Measurements from ENCODE around the gene CDKN2B.

Gene CDKN2B

DNA sequence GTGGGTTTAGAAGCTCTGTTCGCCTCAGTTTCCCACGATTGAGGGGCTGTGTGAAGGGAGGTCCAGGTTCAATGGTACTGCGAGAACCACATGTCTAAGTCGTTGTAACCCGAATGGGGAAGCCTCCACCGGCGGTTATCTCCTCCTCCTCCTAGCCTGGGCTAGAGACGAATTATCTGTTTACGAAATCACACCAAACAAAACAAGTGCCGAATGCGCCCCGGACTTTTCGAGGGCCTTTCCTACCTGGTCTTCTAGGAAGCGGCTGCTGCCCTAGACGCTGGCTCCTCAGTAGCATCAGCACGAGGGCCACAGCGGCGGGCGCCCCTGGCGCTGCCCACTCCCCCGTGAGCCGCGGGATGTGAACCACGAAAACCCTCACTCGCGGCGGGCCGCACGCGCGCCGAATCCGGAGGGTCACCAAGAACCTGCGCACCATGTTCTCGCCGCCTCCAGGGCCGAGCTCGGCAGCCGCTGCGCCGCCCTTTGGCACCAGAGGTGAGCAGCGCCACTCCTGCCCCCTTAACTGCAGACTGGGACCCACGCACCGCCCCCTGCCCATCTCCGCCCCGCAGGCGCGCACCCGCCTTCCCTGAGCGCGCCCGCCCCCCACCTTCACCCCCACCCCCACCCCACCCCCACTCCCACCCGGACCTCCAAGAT lies 15.1 kb downstream of the CDKN2B start, which contains the start of gene CDKN2A:
Gene CDKN2A (minus strand): TSS at position 500 of the 663 bp plus-strand sequence.
- DNase-seq, result no peak

DNA sequence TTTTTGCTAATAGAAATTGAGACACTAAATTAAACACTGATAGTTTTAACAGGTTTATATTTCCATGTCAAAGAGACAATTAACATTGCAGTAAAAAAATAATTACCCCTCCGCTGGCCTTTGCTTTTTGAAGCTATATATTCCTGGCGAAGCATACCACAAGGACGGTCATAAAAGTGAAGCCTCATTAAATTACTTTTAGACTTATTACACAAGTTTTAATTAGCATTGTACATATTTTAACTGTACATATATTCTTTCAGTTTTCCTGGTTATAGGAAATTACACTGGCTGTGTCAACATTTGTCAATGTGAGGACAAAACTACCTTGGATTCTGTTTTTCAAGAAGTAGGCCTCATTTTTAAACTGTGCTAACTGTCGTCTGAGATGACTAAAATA lies 16.1 kb downstream of the CDKN2B start:
- no peak for DNase-seq

DNA sequence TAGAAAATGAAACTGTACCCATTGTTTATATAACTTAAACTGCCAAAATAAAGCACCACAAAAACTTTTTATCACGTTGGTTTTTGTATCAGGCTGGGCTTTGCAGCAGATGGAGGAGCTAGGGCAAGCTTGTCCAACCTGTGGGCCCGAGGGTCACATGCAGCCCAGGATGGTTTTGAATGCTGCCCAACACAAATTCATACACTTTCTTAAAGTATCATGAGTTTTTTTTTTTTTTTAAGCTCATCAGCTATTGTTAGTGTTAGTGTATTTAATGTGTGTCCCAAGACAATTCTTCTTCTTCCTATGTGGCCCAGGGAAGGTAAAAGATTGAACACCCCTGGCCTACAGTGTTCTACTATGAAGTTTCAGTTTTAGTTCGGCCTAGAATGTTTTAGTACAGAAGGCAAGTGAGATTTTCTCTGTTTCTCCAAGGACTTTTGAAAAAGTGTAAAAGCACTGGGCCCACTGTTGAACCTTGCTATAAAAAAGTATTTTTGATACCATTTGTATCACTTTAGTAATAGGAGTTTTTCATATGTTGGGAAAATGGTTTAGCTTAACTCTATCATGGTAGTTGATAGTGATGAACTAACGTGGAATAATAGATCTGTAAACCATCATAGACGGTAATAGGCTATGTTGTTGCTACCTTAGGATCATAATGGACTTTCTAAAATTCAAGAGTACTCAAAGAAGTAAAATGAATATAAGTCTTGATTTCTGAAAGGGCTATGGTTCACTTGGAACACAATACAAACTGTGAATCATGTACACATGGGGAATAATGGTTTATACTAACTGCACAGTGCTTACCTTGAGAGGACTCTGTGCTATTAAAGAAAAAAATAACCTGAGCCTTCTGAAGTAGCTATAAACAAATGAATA lies 17.8 kb downstream of the CDKN2B start:
- DNase-seq, result no peak

DNA sequence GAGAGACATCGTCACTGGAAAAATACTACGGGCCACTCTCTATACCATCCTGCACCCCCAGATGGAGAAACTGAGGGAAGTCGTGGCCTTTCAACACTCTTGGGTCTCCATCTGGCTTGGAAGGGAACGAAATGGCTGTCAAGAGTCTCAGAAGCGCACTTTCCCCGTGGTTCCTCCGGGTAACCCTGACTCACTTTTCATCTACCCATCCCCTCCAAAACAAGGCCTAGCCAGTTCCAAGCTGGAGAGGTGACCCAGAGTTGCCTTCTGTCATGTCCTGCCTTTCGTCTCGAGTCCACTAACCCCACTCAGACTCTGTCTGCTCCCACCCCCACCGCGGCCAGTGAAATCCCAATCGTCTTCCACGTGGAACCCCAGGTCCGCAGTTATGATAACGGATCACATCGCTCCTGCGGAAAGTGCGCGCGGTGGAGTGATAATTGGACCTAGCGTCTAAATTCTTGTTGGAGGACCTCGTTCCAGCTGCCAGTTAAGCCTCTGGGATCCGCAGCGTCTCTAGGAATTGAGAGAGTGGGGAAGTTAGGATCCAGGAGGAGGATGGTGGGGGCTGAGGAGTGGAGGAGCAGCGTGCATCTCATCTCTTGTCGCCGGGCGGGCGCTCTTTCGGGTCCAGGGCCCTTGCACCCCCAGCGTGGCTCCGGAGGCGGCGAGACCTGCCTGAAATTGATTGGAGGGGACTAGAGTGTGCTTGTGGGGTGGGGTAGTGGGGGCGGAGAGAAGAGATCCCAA lies 19.5 kb downstream of the CDKN2B start:
- no peak for DNase-seq

DNA sequence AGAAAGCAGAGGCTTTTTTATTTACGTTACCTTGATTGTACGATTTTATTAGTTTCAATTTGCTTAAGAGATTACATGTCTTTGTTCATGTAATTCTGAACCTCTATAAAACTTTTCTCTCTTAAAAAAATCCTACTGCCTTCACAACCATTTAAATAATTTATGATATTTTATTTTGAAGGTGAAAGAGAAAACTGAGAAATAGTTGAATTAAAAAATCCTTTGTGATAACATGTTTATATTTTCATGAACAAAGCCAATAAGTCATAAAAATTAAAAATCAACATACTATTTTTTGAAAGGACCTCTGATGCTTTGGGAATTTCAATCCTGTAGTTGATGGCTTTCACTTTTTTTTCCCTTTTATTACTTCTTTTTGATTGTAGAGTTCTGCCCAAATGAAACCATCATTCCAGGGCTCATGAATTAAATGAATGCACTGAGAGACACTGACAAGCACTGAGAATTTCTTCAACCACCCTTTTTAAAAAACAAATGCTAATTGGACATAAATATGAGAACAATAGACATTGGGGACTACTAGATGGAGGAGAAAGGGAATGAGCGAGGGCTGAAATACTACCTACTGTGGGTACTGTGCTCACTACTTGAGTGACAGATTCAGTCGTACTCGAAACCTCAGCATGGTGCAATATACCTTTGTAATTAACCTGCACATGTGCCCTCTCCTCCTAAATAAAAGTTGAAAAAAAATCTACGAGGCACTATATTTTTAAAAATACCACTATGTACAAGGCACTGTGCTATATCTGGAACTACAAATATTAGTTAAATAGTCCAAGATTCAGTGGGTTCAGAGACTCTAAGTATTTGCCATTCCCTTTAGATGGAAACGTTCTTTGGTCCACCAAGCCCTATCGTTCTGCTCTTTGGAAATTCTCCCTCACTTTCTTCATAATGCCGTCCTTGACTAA lies 20.8 kb downstream of the CDKN2B start:
- no peak for DNase-seq

DNA sequence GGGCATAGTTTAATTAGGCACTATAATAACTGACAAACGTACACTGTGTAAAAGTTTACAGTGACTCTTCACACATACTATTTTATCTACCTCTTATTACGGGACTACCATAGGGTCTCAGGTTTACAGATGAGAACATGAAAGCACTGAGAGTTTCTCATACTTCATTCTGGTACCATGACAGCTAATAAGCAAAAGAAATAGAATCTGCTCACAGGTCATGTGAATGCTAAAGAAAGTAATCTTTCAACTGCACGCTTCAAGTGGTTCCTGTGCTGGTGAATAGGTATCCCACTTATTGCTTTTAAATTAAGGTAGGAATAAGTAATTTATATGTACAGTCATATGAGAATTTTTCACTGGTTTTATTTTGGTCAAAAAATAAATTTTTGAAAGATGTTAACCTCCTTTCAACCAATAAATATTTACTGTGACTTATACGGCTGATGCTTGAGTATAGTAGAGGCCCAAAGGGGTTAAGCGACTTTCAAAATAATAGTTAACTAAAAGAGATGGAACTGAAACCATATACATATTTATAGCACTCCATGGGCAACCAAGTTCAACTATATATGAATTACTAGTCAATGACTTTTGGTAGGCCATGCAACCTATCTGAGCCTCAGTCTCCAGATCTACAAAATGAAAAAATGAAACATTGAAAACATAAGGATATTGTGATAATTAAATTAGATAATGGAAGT lies 23.0 kb downstream of the CDKN2B start:
- DNase-seq, result no peak

DNA sequence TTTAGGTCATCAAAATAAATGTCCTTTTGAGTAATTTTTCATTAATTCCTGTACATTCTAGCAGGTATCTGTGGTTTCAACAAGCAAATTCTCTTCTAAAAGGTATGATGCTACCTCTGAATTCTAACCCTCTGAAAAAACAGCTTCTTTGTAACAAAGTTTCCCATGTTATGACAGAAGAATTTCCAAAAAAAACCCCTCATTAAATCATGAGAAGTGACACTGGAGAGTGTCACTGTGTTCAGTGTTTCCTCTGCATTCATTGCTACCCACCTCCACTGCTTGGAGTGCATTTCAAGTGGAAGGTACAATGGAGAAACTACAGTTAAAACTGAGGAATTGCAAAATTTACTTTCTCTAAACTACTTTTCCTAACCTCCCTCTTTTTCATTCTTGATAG lies 25.0 kb downstream of the CDKN2B start:
- DNase-seq, result no peak

DNA sequence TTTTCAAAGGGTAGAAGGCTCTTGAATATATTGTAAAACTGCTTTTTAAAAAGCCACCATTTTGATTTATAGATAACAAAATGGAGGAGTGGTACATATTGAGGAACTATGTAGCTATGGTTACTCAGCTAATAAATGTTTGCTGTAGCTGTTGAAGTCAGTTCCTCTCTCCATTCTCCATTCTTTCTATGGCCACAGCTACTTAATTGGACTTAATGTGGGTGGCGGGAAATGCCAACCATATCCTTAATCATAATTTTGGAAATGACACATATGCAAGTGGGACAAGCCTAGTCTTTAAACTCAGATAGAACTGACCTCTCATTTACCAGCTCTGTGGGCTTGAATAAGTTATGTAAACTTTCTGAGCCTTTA lies 25.6 kb downstream of the CDKN2B start:
- no peak for DNase-seq

DNA sequence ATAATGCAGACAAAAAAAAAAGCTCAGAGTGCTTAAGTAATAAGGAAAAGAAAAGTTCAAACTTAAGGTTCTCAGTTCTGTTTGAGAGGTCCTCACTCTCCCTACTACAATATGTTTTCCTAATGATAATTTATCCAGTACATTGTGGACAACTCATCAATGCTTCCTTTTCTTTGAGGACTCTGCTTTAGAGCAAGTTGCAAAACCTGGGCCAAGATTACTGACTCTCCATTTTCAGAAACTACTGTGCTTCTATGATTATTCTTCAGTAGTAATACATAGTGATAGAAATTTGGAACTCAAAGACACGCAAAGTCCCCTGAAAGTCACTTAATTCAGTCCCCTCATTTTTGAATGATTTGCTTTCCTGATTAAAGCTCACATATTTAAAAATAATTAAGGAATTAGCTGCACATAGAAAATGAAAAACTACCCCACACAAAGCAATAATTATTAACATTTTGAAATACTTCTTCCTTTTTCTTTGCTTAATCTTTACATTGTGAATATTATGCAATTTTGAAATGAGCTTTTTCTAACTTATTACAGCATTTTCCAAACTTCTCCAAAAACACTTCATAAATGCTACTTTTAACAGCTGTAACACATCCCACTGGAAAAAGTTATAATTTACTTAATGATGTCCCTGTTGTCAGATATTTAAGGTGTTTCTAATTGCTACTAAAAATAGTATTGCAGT lies 26.1 kb downstream of the CDKN2B start:
- no peak for DNase-seq

DNA sequence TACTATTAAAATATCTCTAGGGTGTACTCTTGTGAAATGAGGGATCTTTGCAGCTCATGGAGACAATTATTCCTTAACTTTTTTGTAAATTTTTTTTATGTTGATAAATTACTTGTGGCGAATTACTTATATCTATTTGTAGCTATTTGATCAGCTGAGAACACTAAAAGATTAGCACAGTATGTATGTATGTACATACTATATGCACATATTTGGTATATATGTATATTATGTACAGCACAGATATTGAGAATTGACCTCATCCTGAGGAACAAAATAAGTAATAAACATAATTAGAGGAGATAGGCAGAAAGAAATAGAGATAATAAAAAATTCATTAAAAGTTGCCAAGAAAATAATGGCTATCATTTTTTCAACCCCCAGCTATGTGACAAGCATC lies 26.7 kb downstream of the CDKN2B start:
- DNase-seq, result no peak

DNA sequence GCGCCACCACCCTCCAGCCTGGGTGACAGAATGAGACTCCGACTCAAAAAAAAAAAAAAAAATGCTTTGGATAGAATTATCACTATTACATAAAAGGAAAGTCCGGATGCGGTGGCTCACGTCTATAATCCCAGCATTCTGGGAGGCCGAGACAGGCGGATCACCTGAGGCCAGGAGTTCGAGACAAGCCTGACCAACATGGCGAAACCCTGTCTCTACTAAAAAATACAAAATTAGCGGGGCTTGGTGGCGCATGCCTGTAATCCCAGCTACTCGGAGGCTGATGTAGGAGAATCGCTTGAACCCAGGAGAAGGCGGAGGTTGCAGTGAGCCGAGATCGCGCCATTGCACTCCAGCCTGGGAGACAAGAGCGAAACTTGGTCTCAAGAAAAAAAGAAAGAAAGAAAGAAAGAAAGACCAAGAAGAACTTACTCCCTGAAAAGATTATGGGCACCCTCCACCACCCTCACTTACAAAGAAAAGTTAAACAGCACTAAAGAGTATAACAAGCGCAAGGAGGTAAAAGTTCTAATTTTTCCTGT lies 32.7 kb downstream of the CDKN2B start:
- DNase-seq, result no peak

DNA sequence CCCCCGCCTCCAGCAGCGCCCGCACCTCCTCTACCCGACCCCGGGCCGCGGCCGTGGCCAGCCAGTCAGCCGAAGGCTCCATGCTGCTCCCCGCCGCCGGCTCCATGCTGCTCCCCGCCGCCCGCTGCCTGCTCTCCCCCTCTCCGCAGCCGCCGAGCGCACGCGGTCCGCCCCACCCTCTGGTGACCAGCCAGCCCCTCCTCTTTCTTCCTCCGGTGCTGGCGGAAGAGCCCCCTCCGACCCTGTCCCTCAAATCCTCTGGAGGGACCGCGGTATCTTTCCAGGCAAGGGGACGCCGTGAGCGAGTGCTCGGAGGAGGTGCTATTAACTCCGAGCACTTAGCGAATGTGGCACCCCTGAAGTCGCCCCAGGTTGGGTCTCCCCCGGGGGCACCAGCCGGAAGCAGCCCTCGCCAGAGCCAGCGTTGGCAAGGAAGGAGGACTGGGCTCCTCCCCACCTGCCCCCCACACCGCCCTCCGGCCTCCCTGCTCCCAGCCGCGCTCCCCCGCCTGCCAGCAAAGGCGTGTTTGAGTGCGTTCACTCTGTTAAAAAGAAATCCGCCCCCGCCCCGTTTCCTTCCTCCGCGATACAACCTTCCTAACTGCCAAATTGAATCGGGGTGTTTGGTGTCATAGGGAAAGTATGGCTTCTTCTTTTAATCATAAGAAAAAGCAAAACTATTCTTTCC lies 34.2 kb downstream of the CDKN2B start:
- no peak for DNase-seq

DNA sequence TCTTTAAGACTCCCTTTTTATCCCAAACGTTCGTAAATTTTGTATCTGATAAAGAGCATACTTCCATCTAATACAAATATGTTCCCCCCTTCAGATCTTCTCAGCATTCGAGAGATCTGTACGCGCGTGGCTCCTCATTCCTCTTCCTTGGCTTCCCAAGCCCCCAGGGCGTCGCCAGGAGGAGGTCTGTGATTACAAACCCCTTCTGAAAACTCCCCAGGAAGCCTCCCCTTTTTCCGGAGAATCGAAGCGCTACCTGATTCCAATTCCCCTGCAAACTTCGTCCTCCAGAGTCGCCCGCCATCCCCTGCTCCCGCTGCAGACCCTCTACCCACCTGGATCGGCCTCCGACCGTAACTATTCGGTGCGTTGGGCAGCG lies 34.8 kb downstream of the CDKN2B start:
- DNase-seq, result no peak

DNA sequence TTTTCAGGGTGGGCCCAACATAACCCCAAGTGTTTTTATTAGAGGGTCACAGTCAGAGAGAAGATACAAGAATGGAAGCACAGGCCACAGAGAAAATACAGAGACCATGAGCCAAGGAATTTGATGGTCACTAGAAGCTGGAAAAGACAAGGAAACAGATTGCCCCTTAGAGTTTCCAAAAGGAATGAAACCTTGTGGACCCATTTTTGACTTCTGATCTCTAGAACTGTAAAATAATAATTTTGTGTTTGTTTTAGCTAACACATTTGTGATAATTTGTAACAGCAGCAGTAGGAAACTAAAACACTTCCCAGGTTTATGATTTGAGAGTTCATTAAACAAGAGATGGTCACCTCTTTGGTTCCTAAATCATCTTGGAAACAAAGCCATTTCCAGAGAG lies 36.7 kb downstream of the CDKN2B start:
- no peak for DNase-seq

DNA sequence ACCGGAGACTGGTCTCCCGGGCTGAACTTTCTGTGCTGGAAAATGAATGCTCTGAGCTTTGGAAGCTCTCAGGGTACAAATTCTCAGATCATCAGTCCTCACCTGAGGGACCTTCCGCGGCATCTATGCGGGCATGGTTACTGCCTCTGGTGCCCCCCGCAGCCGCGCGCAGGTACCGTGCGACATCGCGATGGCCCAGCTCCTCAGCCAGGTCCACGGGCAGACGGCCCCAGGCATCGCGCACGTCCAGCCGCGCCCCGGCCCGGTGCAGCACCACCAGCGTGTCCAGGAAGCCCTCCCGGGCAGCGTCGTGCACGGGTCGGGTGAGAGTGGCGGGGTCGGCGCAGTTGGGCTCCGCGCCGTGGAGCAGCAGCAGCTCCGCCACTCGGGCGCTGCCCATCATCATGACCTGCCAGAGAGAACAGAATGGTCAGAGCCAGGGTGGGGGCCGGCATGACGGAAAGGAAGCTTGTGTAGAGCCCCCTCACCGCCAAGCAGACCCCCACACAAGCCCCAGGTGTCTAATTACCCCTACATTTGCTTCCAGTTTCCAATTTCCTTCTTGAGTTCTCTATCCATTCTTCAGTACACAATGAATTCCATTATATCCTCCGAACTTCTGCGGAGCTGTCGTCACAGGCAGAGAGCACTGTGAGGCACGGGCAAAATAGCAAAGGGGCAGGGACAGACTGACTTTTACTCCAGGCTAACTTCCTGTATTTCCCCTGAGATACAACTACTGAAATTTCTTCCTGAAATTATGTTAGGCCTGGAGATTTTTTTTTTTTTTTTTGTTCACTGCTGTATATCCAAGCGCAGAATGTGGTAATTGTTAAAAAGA lies 38.1 kb downstream of the CDKN2B start:
- DNase-seq, result no peak

DNA sequence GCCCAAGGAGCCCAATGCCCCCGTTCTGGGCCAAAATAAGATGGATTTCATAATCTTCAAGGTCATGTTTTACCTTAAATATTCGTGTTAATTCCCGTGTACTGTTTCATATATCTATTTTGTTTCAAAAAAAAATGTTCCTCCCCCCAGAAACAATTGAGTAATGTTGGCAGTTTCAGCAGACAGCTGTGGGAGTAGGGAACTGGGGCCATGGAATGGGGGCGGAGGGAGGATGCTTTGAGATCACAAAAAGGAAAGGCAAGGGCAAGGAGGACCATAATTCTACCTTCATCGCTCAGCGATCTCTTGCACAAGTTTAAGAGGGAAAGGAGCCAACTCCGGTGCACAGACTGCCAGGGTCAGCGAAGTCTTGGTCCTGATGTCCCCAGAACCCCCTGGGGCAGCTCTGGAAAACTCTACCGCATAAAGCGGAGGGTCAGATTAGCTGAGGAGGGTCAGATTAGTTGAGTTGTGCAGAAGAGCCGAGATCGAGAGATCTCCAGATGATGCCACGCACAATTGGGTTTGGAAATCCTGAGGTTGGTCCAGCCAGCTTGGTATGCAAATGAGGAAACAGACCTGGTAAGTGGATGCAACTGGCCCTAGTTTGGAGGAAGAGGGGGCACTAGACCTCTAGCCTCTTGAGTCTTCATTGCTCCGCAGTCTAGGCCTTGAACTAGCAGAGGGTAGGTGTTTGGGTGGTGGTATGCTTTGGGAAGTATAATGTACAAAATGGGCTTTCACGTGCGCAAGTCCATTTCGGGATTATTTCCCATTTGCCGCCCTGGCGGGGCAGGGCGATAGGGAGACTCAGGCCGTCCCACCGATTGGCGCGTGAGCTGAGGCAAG lies 38.9 kb downstream of the CDKN2B start:
- no peak for DNase-seq

DNA sequence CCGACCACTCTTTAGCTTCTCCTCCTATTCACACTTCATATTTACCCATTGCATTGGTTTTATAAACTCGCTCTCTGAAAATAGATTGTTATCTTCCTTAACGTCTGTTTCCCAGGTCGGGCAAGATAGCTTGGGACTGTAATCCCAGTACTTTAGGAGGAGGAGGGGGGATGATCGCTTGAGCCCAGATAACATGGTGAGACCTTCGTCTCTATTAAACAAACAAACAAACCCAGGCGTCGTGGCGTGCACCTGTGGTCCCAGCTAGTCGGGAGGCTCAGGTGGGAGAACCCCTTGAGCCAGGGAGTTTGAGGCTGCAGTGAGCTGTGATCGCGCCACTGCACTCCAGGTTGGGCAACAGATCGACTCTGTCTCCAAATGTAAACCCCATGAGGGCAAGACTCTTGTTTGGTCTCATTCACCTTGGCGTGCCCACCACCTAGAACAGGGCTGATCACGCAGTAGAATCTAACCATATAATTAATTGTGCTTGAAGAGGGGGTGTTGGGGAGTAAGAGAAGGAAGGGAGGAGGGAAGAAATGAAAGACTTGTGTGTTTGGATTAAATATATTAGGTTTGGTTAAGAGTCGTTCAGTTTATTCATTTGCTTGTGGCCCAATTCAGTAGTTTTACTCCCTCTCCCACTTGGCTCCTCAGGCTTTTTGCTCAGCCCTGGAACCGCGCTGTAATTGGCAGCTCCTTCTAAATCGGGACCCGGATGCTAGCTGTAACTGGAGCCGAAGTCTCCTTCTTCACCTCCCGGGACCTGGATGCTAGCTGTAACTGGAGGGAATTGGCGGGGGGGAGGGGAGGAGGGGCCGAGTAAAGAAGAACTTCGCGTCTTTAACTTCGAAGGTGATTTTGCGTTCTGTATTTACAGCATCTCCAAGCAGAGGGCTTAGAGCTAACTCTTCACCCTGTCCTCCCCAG lies 39.8 kb downstream of the CDKN2B start:
- no peak for DNase-seq
